AG10803 (cell line): Measurements from ENCODE around the gene CLEC6A.
"Not testable (repeated sequence)": the region's sequence is repeated elsewhere in the genome, so short reads cannot be mapped to it uniquely, and the experiment has no call there.

Experiments
- DNase-seq: peaks from one replicate; pipeline ENCODE4 v3.0.0; 2010; ENCODE audit warnings: low read depth
- H3K4me3 ChIP-seq: 2 replicates; pipeline ENCODE4 v1.5.1; 2011; ENCODE audit warnings: mild to moderate bottlenecking, low read length, control low read depth
- TF ChIP-seq, protein P1 (sequence below): conservative IDR thresholded peaks from 2 replicates; pipeline ENCODE4 v1.5.1; 2011; ENCODE audit warnings: mild to moderate bottlenecking, low read length, control low read depth, inconsistent platforms

CLEC6A gene

DNA sequence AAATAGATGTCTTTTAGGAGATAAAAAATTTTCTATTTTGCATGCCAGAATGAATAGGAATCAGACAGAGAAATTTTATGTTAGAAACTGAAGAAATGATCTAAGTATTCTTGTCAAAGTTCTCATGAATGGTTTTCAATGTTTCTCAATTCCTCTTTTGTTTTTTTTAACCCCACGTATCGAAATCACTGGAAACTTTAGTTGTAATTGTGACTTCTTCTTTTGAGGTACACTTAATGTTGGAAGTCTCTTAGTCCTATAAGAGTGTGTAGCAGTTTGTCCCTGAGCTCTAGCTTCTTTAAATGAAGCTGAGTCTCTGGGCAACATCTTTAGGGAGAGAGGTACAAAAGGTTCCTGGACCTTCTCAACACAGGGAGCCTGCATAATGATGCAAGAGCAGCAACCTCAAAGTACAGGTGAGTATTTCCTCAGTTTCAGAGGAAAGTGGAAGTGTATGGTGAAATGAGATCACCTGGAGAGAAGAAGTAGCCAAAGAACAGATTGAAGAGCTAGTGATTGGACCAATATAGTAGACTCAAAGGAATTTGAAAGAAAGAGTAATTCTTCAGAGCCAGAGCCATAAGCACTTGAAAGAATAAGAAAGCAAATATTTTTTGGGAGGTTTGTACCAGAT lies at the start of gene CLEC6A:
CLEC6A (plus strand) TSS at position 236 of the 634 bp plus-strand sequence; CDS start at position 386, 150 bp downstream.
- no peak within 1 kb of the TSS for H3K4me3 ChIP-seq
- DNase-seq = no peak

DNA sequence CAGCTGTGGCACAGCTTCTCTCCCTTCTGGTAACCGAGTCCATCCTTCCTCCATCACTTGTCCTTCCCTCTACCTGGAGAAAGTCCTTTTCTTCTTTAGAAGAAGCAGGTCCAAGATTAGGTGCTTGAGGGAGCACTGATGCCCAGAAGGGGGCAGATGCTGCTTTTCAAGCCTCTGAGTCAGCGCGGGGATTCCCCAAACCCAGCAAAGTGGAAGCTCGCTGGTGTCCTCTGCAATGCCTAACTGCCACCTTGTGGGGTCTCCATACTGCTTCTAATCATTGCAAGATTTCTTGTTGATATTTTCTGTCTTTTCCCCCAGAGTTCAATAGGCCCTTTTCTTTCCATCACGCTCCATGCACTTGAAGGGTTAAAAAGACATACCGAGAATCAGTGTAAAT lies 36.2 kb upstream of the CLEC6A start:
- not testable (repeated sequence) for H3K4me3 ChIP-seq, DNase-seq

More for the DNA sequence above, at the start of gene CLEC6A:
- TF ChIP-seq, protein P1, sequence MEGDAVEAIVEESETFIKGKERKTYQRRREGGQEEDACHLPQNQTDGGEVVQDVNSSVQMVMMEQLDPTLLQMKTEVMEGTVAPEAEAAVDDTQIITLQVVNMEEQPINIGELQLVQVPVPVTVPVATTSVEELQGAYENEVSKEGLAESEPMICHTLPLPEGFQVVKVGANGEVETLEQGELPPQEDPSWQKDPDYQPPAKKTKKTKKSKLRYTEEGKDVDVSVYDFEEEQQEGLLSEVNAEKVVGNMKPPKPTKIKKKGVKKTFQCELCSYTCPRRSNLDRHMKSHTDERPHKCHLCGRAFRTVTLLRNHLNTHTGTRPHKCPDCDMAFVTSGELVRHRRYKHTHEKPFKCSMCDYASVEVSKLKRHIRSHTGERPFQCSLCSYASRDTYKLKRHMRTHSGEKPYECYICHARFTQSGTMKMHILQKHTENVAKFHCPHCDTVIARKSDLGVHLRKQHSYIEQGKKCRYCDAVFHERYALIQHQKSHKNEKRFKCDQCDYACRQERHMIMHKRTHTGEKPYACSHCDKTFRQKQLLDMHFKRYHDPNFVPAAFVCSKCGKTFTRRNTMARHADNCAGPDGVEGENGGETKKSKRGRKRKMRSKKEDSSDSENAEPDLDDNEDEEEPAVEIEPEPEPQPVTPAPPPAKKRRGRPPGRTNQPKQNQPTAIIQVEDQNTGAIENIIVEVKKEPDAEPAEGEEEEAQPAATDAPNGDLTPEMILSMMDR = no peak

DNA sequence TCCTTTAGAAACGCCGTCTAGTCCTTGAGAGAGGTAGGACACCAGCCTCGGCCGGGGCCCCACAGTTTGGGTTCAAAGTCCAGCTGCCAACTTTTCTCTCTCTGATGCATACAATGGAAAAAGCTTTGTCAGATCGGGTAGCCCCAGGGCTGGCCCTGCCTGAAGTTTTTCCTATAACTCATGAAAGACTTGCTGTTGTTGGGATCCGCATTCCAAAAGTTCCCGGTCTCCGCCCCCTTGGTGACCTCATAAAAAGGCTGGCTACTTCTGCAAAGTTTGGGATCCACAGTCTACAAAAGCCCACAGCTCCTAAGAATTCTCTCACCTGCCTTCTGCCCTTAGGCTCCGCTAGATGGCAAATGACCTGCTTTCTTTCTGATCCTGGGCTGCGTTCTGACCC lies 35.3 kb upstream of the CLEC6A start:
- H3K4me3 ChIP-seq = no peak overlapping the region
- DNase-seq = no peak
- TF ChIP-seq, protein P1 = no peak

DNA sequence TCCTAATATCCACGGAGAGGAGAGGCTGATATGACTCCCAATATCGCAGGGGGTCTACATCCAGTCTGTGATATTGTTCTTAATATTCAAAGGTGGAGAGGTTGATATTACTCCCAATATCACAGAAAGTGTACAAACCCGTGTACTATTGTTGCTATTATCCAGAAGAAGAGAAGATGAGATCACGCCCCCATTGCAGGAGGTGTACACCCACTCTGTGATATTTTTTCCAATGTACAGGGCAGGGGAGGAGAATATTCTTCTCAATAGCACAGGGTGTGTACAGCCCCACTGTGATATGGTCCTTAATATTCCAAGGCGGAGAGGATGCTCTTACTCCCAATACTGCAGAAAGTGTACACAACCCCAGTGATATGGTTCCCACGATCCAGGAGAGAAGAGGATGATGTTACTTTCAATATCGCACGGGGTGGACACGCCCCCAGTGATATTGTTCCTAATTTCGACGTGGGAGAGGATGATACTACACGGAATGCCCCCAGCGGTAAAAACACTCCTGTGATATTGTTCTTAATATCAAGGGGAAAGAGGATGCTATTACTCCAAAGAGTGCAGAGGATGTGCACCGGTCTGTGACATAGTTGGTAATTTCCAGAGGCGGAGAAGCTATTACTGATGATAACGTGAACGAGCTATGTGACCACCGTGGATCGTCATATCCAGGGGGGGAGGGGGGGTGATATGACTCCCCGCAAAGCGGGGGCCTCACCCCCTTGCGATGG lies 11.1 kb upstream of the CLEC6A start:
- H3K4me3 ChIP-seq, DNase-seq: not testable (repeated sequence)

DNA sequence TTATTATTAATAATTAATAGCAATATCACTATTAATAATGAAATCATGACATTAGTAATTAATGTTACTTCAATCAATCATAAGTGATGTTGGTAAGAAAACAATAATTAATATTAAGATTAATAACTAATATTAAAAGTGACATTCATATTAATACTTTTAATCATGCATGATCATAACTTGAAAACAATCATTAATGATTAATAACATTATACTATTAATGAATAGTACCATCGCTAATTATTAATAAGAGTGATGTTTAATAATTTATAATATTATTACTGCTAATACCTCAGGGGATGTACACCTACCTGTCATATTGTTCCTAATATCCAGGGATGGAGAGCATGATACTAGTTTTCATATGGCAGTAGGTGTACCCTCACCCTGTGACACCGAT lies 10.0 kb upstream of the CLEC6A start:
- TF ChIP-seq, protein P1 = no peak
- no peak overlapping the region for H3K4me3 ChIP-seq
- DNase-seq = no peak

DNA sequence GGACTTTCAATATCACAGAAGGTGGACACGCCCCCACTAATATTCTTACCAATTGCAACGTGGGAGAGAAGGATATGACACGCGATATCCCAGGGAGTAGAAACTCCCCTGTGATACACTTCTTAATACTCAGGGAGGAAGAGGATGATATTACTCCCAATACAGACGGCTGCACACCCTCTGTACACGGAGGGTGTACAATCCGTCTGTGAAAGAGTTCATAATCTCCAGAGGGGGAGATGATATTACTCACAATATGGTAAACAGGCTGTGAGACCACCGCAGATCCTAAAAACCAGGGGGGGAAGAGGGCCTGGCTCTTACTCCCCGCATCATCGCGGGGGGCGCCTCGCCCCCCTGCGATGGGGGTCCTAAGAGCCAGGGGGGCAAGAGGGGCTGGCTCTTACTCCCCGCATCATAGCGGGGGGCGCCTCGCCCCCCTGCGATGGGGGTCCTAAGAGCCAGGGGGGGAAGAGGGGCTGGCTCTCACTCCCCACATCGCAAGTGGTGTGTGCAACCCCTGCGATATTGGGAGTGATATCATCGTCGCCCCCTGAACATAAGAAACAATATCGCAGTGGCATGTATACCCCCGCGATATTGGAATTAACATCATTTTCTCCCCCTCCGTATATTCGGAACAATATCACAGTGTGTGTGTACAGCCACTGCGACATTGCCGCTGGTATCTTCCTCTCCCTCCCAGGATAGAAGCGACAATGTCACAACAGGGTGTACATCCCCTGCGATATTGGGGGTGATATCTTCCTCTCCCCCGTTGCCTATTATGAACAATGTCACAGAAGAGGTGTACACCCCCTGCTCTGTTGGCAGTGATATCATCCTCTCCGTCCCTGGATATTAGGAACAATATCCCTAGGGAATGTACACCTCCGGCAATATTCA lies 8.9 kb upstream of the CLEC6A start:
- H3K4me3 ChIP-seq = no peak overlapping the region
- TF ChIP-seq, protein P1 = no peak
- no peak for DNase-seq

DNA sequence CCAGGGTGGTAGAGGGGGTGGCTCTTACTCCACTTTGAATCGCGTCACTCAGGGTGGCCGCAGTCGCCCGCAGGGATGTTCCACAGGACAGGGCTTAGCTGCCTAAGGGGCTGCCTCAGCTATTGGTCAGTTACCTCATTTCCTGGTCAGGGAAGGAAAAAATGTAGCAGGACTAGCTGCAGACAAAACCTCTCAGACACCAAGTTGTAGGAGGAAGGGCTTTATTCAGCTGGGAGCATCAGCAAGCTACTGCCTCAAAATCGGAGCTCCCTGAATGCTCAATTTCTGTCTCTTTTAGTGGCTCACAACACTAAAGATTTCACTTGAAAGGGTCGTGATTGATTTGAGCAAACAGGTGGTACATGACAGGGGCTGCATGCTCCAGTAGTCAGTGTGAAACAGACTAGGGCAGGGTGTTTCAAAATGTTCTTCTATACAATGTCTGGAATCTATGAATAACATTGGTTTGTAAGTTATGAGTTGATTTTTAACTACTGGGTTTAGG lies 6.4 kb upstream of the CLEC6A start:
- TF ChIP-seq, protein P1 = no peak
- no peak overlapping the region for H3K4me3 ChIP-seq
- no peak for DNase-seq
